GM23338 (cell line): ENCODE data around the gene SREK1IP1. TPM values are rescaled to one million over a fixed set of nuclear protein-coding genes. Genes with fewer than 3 reads are reported as not detected.
A peak's percentile ranks its signal among the peaks of the same experiment; 100 is the strongest.

ENCODE experiments used
- ATAC-seq: fragments of 200-7000 bp; cut with Tn5 transposase; 3 replicates; pipeline ENCODE4 v1.9.1; 2020
- DNase-seq: peaks from one replicate; pipeline ENCODE4 v3.0.0-alpha.2; 2015; ENCODE audit warnings: low spot score
- H2AFZ ChIP-seq: fragments of 200-600 bp; sonication (generic); 2 replicates; pipeline ENCODE4 v1.8.0; 2016; ENCODE audit warnings: antibody characterized with exemption, mild to moderate bottlenecking, moderate library complexity
- H3F3A ChIP-seq: fragments of 200-600 bp; sonication (generic); replicated peaks from 2 replicates; pipeline ENCODE4 v1.8.0; 2017; ENCODE audit warnings: antibody characterized with exemption, mixed run types, low read depth
- H3K27ac ChIP-seq: fragments of 200-600 bp; sonication (generic); 2 replicates; pipeline ENCODE4 v1.6.1; 2016; ENCODE audit warnings: low read depth
- H3K27me3 ChIP-seq: fragments of 200-600 bp; sonication (generic); 2 replicates; pipeline ENCODE4 v1.8.0; 2016; ENCODE audit warnings: mild to moderate bottlenecking, mixed run types, moderate library complexity; ENCODE audit not compliant: insufficient read depth
- H3K36me3 ChIP-seq: fragments of 200-600 bp; sonication (generic); 2 replicates; pipeline ENCODE4 v1.8.0; 2016; ENCODE audit warnings: mild to moderate bottlenecking; ENCODE audit not compliant: insufficient read depth
- H3K4me1 ChIP-seq: fragments of 200-600 bp; sonication (generic); 2 replicates; pipeline ENCODE4 v1.8.0; 2016; ENCODE audit warnings: mild to moderate bottlenecking, moderate library complexity; ENCODE audit not compliant: insufficient read depth
- H3K4me2 ChIP-seq: fragments of 200-600 bp; sonication (generic); 2 replicates; pipeline ENCODE4 v1.7.1; 2017; ENCODE audit warnings: mixed run types
- H3K4me3 ChIP-seq: fragments of 200-600 bp; sonication (generic); 2 replicates; pipeline ENCODE4 v1.6.1; 2016; ENCODE audit warnings: mixed run types
- H3K79me2 ChIP-seq: fragments of 200-600 bp; sonication (generic); replicated peaks from 2 replicates; pipeline ENCODE4 v1.8.0; 2017; ENCODE audit warnings: mild to moderate bottlenecking; ENCODE audit not compliant: insufficient read depth
- H3K9me2 ChIP-seq: fragments of 200-600 bp; sonication (generic); 2 replicates; pipeline ENCODE4 v1.8.0; 2017; ENCODE audit not compliant: insufficient read depth
- H4K20me1 ChIP-seq: fragments of 200-600 bp; sonication (generic); replicated peaks from 2 replicates; pipeline ENCODE4 v1.8.0; 2017; ENCODE audit warnings: mild to moderate bottlenecking; ENCODE audit not compliant: insufficient read depth
- H3K27ac Mint-ChIP-seq: 2 replicates; pipeline ENCODE4 v1.8.0; 2020; ENCODE audit warnings: inconsistent platforms, mild to moderate bottlenecking, moderate library complexity, mixed read lengths
- H3K27me3 Mint-ChIP-seq: 3 replicates; pipeline ENCODE4 v1.8.0; 2022; ENCODE audit warnings: low read depth, mild to moderate bottlenecking, moderate library complexity, mixed read lengths, inconsistent platforms; ENCODE audit not compliant: insufficient read depth, poor library complexity
- H3K36me3 Mint-ChIP-seq: 3 replicates; pipeline ENCODE4 v1.8.0; 2021; ENCODE audit warnings: low read depth, mild to moderate bottlenecking, inconsistent platforms, moderate library complexity, mixed read lengths
- H3K4me1 Mint-ChIP-seq: 3 replicates; pipeline ENCODE4 v1.8.0; 2020; ENCODE audit warnings: mild to moderate bottlenecking, inconsistent platforms, mixed read lengths
- H3K4me3 Mint-ChIP-seq: 3 replicates; pipeline ENCODE4 v1.8.0; 2021; ENCODE audit warnings: moderate library complexity, mild to moderate bottlenecking, inconsistent platforms, mixed read lengths
- H3K9me3 Mint-ChIP-seq: 3 replicates; pipeline ENCODE4 v1.8.0; 2020; ENCODE audit warnings: moderate library complexity, mild to moderate bottlenecking, inconsistent platforms, mixed read lengths
- CREB1 ChIP-seq: fragments of 250-450 bp; sonication (Bioruptor Pico); IDR thresholded peaks from 2 replicates; pipeline ENCODE4 v1.5.0; 2020; ENCODE audit warnings: low read depth, mild to moderate bottlenecking, moderate library complexity
- EZH2 ChIP-seq: fragments of 200-600 bp; sonication (generic); IDR thresholded peaks from one replicate; pipeline ENCODE4 v1.8.0; 2017; ENCODE audit warnings: antibody characterized with exemption, mild to moderate bottlenecking, low read depth; ENCODE audit not compliant: unreplicated experiment
- EZH2phosphoT487 ChIP-seq: fragments of 200-600 bp; sonication (generic); IDR thresholded peaks from one replicate; pipeline ENCODE4 v1.8.1; 2018; ENCODE audit warnings: antibody characterized with exemption; ENCODE audit not compliant: unreplicated experiment
- JUNB ChIP-seq: IDR thresholded peaks from one replicate; pipeline ENCODE4 v1.6.1; 2016; ENCODE audit warnings: antibody characterized with exemption; ENCODE audit not compliant: unreplicated experiment
- NANOG ChIP-seq: IDR thresholded peaks from 2 replicates; pipeline ENCODE4 v1.6.1; 2016; ENCODE audit warnings: antibody characterized with exemption, borderline replicate concordance
- POLR2AphosphoS5 ChIP-seq: IDR thresholded peaks from 2 replicates; pipeline ENCODE4 v1.6.1; 2016; ENCODE audit warnings: antibody characterized with exemption, low read depth
- STAT1 ChIP-seq: IDR thresholded peaks from one replicate; pipeline ENCODE4 v1.6.1; 2016; ENCODE audit warnings: antibody characterized with exemption; ENCODE audit not compliant: unreplicated experiment
- ZNF114 ChIP-seq: fragments of 250-450 bp; sonication (Bioruptor Pico); IDR thresholded peaks from 2 replicates; pipeline ENCODE4 v1.5.0; 2020; ENCODE audit warnings: mild to moderate bottlenecking, moderate library complexity
- ZNF331 ChIP-seq: fragments of 250-450 bp; sonication (Bioruptor Pico); IDR thresholded peaks from 2 replicates; pipeline ENCODE4 v1.5.0; 2020; ENCODE audit warnings: low read depth, mild to moderate bottlenecking, moderate library complexity
- polyA plus RNA-seq: library from polyadenylated mRNA; unstranded; fragments of >200 nt; fragmentation: Nextera tagmentation; extraction: Ambion mirVana; gene quantifications from 2 replicates; pipeline ENCODE4 v1.2.1, GENCODE V29; 2016
- total RNA-seq: library from RNA; depleted of rRNA; stranded (reverse); fragments of >200 nt; shearing (Covaris generic); gene quantifications from 2 replicates; pipeline ENCODE4 v1.2.3, GENCODE V29; 2014
- TF ChIP-seq, protein P1 (sequence below): IDR thresholded peaks from one replicate; pipeline ENCODE4 v1.6.1; 2018; ENCODE audit warnings: antibody characterized with exemption; ENCODE audit not compliant: unreplicated experiment
- TF ChIP-seq, protein P2 (sequence below): IDR thresholded peaks from 2 replicates; pipeline ENCODE4 v1.6.1; 2016; ENCODE audit warnings: antibody characterized with exemption
- TF ChIP-seq, protein P3 (sequence below), 2 experiments: fragments of 200-600 bp in 1 of 2; sonication (generic) in 1 of 2; conservative IDR thresholded peaks; 2 replicates each; pipeline versions ENCODE4 v1.5.1 to v1.6.1; 2016 to 2017; ENCODE audit warnings: antibody characterized with exemption in 2 of 2, low read depth in 2 of 2, mild to moderate bottlenecking in 2 of 2, moderate library complexity in 1 of 2
- TF ChIP-seq, protein P4 (sequence below): fragments of 250-450 bp; sonication (Bioruptor Pico); IDR thresholded peaks from 2 replicates; pipeline ENCODE4 v1.5.0; 2020; ENCODE audit warnings: mild to moderate bottlenecking, moderate library complexity

SREK1IP1 gene
- total and polyA plus RNA-seq, 2 experiments from 2014 or later: 16.7 to 137 TPM

DNA sequence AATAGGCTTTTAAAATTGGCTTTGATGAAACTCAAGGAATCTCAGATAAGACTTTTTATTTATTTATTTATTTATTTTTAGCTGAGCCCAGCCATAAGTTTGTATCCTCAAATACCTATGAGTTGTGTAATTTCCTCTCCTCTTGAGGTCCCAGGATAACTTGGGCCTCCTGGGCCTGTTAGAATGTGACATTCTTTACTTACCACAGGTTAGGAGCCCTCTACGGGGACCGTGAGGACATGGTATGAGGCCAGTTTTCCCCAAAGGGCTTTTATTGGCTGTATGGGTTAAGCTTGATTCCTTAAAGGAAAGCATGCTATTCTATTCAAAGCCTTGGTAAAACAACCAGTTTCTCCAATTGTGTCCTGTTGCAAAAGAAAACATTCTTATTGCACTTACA is 61.3 kb downstream of the SREK1IP1 start:
- Histone ChIP-seq H3K9me2 (no peaks in the 10 kb centered on the region), H3K36me3 (peaks cover 7% of the 10 kb centered on the region; the same call in 1 of the 2 replicates), H3K27me3 (no peaks in the 10 kb centered on the region), H4K20me1 (no peaks in the 10 kb centered on the region), H3K79me2 (no peaks in the 10 kb centered on the region), H3K4me2 (peak overlapping the region; percentile 52), H3K27ac (peak overlapping the region; percentile 97), H2AFZ (no peak overlapping the region), H3K4me3 (no peak overlapping the region), H3F3A (no peaks in the 10 kb centered on the region), H3K4me1 (peaks cover 36% of the 10 kb centered on the region)
- no peaks in the 10 kb centered on the region for H3K27me3 Mint-ChIP-seq
- peaks cover 30% of the 10 kb centered on the region for H3K4me1 Mint-ChIP-seq
- TF ChIP-seq, protein P1, sequence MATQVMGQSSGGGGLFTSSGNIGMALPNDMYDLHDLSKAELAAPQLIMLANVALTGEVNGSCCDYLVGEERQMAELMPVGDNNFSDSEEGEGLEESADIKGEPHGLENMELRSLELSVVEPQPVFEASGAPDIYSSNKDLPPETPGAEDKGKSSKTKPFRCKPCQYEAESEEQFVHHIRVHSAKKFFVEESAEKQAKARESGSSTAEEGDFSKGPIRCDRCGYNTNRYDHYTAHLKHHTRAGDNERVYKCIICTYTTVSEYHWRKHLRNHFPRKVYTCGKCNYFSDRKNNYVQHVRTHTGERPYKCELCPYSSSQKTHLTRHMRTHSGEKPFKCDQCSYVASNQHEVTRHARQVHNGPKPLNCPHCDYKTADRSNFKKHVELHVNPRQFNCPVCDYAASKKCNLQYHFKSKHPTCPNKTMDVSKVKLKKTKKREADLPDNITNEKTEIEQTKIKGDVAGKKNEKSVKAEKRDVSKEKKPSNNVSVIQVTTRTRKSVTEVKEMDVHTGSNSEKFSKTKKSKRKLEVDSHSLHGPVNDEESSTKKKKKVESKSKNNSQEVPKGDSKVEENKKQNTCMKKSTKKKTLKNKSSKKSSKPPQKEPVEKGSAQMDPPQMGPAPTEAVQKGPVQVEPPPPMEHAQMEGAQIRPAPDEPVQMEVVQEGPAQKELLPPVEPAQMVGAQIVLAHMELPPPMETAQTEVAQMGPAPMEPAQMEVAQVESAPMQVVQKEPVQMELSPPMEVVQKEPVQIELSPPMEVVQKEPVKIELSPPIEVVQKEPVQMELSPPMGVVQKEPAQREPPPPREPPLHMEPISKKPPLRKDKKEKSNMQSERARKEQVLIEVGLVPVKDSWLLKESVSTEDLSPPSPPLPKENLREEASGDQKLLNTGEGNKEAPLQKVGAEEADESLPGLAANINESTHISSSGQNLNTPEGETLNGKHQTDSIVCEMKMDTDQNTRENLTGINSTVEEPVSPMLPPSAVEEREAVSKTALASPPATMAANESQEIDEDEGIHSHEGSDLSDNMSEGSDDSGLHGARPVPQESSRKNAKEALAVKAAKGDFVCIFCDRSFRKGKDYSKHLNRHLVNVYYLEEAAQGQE: no peak
- TF ChIP-seq EZH2: no peak
- TF ChIP-seq ZNF114 (CRISPR knock-in tag): no peak
- TF ChIP-seq ZNF331: no peak
- TF ChIP-seq EZH2phosphoT487: no peak
- no peak for TF ChIP-seq NANOG
- TF ChIP-seq, protein P2, sequence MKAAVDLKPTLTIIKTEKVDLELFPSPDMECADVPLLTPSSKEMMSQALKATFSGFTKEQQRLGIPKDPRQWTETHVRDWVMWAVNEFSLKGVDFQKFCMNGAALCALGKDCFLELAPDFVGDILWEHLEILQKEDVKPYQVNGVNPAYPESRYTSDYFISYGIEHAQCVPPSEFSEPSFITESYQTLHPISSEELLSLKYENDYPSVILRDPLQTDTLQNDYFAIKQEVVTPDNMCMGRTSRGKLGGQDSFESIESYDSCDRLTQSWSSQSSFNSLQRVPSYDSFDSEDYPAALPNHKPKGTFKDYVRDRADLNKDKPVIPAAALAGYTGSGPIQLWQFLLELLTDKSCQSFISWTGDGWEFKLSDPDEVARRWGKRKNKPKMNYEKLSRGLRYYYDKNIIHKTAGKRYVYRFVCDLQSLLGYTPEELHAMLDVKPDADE: no peak
- TF ChIP-seq STAT1: no peak
- no peak for TF ChIP-seq CREB1 (CRISPR knock-in tag)
- TF ChIP-seq, protein P3, sequence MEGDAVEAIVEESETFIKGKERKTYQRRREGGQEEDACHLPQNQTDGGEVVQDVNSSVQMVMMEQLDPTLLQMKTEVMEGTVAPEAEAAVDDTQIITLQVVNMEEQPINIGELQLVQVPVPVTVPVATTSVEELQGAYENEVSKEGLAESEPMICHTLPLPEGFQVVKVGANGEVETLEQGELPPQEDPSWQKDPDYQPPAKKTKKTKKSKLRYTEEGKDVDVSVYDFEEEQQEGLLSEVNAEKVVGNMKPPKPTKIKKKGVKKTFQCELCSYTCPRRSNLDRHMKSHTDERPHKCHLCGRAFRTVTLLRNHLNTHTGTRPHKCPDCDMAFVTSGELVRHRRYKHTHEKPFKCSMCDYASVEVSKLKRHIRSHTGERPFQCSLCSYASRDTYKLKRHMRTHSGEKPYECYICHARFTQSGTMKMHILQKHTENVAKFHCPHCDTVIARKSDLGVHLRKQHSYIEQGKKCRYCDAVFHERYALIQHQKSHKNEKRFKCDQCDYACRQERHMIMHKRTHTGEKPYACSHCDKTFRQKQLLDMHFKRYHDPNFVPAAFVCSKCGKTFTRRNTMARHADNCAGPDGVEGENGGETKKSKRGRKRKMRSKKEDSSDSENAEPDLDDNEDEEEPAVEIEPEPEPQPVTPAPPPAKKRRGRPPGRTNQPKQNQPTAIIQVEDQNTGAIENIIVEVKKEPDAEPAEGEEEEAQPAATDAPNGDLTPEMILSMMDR (conservative IDR thresholded peaks at IDR 0.05; ENCODE audit: low read depth in 2 of 2): no peak
- TF ChIP-seq, protein P4, sequence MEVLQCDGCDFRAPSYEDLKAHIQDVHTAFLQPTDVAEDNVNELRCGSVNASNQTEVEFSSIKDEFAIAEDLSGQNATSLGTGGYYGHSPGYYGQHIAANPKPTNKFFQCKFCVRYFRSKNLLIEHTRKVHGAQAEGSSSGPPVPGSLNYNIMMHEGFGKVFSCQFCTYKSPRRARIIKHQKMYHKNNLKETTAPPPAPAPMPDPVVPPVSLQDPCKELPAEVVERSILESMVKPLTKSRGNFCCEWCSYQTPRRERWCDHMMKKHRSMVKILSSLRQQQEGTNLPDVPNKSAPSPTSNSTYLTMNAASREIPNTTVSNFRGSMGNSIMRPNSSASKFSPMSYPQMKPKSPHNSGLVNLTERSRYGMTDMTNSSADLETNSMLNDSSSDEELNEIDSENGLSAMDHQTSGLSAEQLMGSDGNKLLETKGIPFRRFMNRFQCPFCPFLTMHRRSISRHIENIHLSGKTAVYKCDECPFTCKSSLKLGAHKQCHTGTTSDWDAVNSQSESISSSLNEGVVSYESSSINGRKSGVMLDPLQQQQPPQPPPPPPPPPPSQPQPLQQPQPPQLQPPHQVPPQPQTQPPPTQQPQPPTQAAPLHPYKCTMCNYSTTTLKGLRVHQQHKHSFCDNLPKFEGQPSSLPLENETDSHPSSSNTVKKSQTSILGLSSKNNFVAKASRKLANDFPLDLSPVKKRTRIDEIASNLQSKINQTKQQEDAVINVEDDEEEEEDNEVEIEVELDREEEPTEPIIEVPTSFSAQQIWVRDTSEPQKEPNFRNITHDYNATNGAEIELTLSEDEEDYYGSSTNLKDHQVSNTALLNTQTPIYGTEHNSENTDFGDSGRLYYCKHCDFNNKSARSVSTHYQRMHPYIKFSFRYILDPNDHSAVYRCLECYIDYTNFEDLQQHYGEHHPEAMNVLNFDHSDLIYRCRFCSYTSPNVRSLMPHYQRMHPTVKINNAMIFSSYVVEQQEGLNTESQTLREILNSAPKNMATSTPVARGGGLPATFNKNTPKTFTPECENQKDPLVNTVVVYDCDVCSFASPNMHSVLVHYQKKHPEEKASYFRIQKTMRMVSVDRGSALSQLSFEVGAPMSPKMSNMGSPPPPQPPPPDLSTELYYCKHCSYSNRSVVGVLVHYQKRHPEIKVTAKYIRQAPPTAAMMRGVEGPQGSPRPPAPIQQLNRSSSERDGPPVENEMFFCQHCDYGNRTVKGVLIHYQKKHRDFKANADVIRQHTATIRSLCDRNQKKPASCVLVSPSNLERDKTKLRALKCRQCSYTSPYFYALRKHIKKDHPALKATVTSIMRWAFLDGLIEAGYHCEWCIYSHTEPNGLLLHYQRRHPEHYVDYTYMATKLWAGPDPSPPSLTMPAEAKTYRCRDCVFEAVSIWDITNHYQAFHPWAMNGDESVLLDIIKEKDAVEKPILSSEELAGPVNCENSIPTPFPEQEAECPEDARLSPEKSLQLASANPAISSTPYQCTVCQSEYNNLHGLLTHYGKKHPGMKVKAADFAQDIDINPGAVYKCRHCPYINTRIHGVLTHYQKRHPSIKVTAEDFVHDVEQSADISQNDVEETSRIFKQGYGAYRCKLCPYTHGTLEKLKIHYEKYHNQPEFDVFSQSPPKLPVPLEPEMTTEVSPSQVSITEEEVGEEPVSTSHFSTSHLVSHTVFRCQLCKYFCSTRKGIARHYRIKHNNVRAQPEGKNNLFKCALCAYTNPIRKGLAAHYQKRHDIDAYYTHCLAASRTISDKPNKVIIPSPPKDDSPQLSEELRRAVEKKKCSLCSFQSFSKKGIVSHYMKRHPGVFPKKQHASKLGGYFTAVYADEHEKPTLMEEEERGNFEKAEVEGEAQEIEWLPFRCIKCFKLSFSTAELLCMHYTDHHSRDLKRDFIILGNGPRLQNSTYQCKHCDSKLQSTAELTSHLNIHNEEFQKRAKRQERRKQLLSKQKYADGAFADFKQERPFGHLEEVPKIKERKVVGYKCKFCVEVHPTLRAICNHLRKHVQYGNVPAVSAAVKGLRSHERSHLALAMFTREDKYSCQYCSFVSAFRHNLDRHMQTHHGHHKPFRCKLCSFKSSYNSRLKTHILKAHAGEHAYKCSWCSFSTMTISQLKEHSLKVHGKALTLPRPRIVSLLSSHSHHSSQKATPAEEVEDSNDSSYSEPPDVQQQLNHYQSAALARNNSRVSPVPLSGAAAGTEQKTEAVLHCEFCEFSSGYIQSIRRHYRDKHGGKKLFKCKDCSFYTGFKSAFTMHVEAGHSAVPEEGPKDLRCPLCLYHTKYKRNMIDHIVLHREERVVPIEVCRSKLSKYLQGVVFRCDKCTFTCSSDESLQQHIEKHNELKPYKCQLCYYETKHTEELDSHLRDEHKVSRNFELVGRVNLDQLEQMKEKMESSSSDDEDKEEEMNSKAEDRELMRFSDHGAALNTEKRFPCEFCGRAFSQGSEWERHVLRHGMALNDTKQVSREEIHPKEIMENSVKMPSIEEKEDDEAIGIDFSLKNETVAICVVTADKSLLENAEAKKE (CRISPR knock-in tag): no peak
- TF ChIP-seq POLR2AphosphoS5: no peak
- no peak for TF ChIP-seq JUNB
- H3K4me3 Mint-ChIP-seq: no peak overlapping the region
- peaks cover 20% of the 10 kb centered on the region for H3K36me3 Mint-ChIP-seq
- H3K27ac Mint-ChIP-seq: no peak overlapping the region
- DNase-seq (peak; percentile 53), ATAC-seq (peak; percentile 32; the same call in 2 of the 3 replicates)
- H3K9me3 Mint-ChIP-seq: peaks cover 20% of the 10 kb centered on the region
